H1 (cell line): ENCODE data around the gene GGA1. TPM values are rescaled to one million over a fixed set of nuclear protein-coding genes. Genes with fewer than 3 reads are reported as not detected.

Experiments used
- CHD7 ChIP-seq: fragments of 300-600 bp; sonication (generic); IDR thresholded peaks from 2 replicates; pipeline ENCODE4 v1.7.1; 2012; ENCODE audit warnings: low read length, moderate library complexity, mild to moderate bottlenecking, inconsistent platforms; ENCODE audit not compliant: insufficient replicate concordance
- CREB1 ChIP-seq: IDR thresholded peaks from 2 replicates; pipeline ENCODE4 v1.6.1; 2012; ENCODE audit warnings: inconsistent platforms
- JUND ChIP-seq: IDR thresholded peaks from 2 replicates; pipeline ENCODE4 v1.6.1; 2011; ENCODE audit warnings: mild to moderate bottlenecking, improper control_type of control experiment, low read length
- RAD21 ChIP-seq, 2 experiments: IDR thresholded peaks in 1 of 2; conservative IDR thresholded peaks in 1 of 2; 2 replicates each; pipeline ENCODE4 v1.6.1; 2011; ENCODE audit warnings: low read depth in 2 of 2, low read length in 2 of 2, improper control_type of control experiment in 1 of 2, inconsistent platforms in 1 of 2, mild to moderate bottlenecking in 1 of 2, moderate library complexity in 1 of 2
- SIN3A ChIP-seq, 2 experiments: IDR thresholded peaks in 1 of 2; conservative IDR thresholded peaks in 1 of 2; 2 replicates each; pipeline ENCODE4 v1.6.1; 2011 to 2012; ENCODE audit warnings: low read length in 2 of 2, improper control_type of control experiment in 1 of 2, low read depth in 1 of 2, mild to moderate bottlenecking in 1 of 2
- SIRT6 ChIP-seq: IDR thresholded peaks from one replicate; pipeline ENCODE4 v1.7.1; 2012; ENCODE audit warnings: low read length, inconsistent platforms
- SRF ChIP-seq: IDR thresholded peaks from 2 replicates; pipeline ENCODE4 v1.6.1; 2011; ENCODE audit warnings: mild to moderate bottlenecking, low read depth, low read length, moderate library complexity
- TEAD4 ChIP-seq: IDR thresholded peaks from 2 replicates; pipeline ENCODE4 v1.6.1; 2012; ENCODE audit warnings: low read depth, low read length, inconsistent platforms, mixed read lengths
- polyA plus RNA-seq, 7 experiments: library from polyadenylated mRNA; depleted of rRNA in 3 of 7; stranded (reverse) in 5 of 7; unstranded in 2 of 7; fragments of >200 nt in 5 of 7; fragments of 200-250 nt in 2 of 7; gene quantifications; 1 replicate in 5 of 7; 2 replicates in 1 of 7; 4 replicates in 1 of 7; pipeline versions ENCODE4 v1.2.1 to v1.2.3, GENCODE V29; 2011 to 2013; ENCODE audit warnings: missing spikeins in 2 of 7, mixed read lengths in 2 of 7
- total RNA-seq: library from RNA; stranded (reverse); fragmentation: NEBNext Ultra II Directional; extraction: Animal tissue kit (Norgen Biotek cat#: 25700); gene quantifications from 2 replicates; pipeline ENCODE4 v1.2.1, GENCODE V29; 2021

Gene GGA1
- total and polyA plus RNA-seq, 2 of the 8 experiments (the other 6 are each of a cell fraction or from before 2014, with no cell fraction given), result 49.3 to 57.2 TPM

- no peak for TF ChIP-seq CHD7
- no peak for TF ChIP-seq SIRT6
- TF ChIP-seq SIN3A (conservative IDR thresholded peaks at IDR 0.05 in 1 of 2, IDR thresholded peaks at IDR 0.05 in 1 of 2; ENCODE audit: low read depth in 1 of 2, low read length in 2 of 2), result no peak
- no peak for TF ChIP-seq JUND
- no peak for TF ChIP-seq SRF
- TF ChIP-seq TEAD4, result no peak
- TF ChIP-seq RAD21 (IDR thresholded peaks at IDR 0.05 in 1 of 2, conservative IDR thresholded peaks at IDR 0.05 in 1 of 2; ENCODE audit: low read depth in 2 of 2, low read length in 2 of 2), result peak; percentile 55 to 67
- no peak for TF ChIP-seq CREB1
Measured at GRCh38 chr22:37661160-37661924, 52.7 kb downstream of the GGA1 start (continued).
